ENCODE data around the gene PSEN2. TPM values are rescaled to one million over a fixed set of nuclear protein-coding genes. Genes with fewer than 3 reads are reported as not detected.

The PSEN2 gene
- polyA plus RNA-seq, 1 donor, result 18.0 TPM

- no peak for DNase-seq
Measured at GRCh38 chr1:226884966-226885820, 14.8 kb downstream of the PSEN2 start.

GRCh38 chr1:226886122-226886901, 15.9 kb downstream of the PSEN2 start:
- DNase-seq, result no peak

GRCh38 chr1:226887006-226887405, 16.6 kb downstream of the PSEN2 start:
- DNase-seq, result no peak

- no peak for DNase-seq
Measured at GRCh38 chr1:226888021-226888420, 17.6 kb downstream of the PSEN2 start.

GRCh38 chr1:226888816-226889215, 18.4 kb downstream of the PSEN2 start:
- DNase-seq, result no peak

- no peak for DNase-seq
Measured at GRCh38 chr1:226889616-226890330, 19.4 kb downstream of the PSEN2 start.

GRCh38 chr1:226890331-226891108, 20.1 kb downstream of the PSEN2 start:
- no peak for DNase-seq

- no peak for DNase-seq
Measured at GRCh38 chr1:226891346-226891745, 20.9 kb downstream of the PSEN2 start.

- DNase-seq, result no peak
Measured at GRCh38 chr1:226891846-226892523, 21.6 kb downstream of the PSEN2 start.

GRCh38 chr1:226892524-226892875, 22.1 kb downstream of the PSEN2 start:
- DNase-seq, result no peak

- DNase-seq, result no peak
Measured at GRCh38 chr1:226893936-226894335, 23.5 kb downstream of the PSEN2 start.

- DNase-seq, result no peak
Measured at GRCh38 chr1:226894826-226895225, 24.4 kb downstream of the PSEN2 start.

- no peak for DNase-seq
Measured at GRCh38 chr1:226895644-226896043, 25.2 kb downstream of the PSEN2 start.

- no peak for DNase-seq
Measured at GRCh38 chr1:226898246-226898645, 27.8 kb downstream of the PSEN2 start.

- no peak for DNase-seq
Measured at GRCh38 chr1:226901421-226901820, 31.0 kb downstream of the PSEN2 start.

- no peak for DNase-seq
Measured at GRCh38 chr1:226902601-226903000, 32.2 kb downstream of the PSEN2 start.

- peak; percentile 59 for DNase-seq
Measured at GRCh38 chr1:226903819-226904716, 33.7 kb downstream of the PSEN2 start.

- DNase-seq, result no peak
Measured at GRCh38 chr1:226904772-226905171, 34.4 kb downstream of the PSEN2 start.

GRCh38 chr1:226908419-226908818, 38.0 kb downstream of the PSEN2 start:
- DNase-seq, result no peak

GRCh38 chr1:226908913-226909312, 38.5 kb downstream of the PSEN2 start:
- no peak for DNase-seq

Data from left kidney (tissue), 2 donors.